Stimulated activated CD8-positive, alpha-beta memory T cell treated with anti-CD3 and anti-CD28 coated beads, Interleukin-4, amount 100 ng/mL, for 24 hours (primary cell): ENCODE results near the gene PCTP.
A peak's percentile ranks its signal among the peaks of the same experiment; 100 is the strongest.

Experiments
- DNase-seq: peaks from one replicate; pipeline ENCODE4 v3.0.0-alpha.2; 2020; ENCODE audit warnings: low read depth

The PCTP gene

GRCh38 chr17:55750750-55751657 lies at the start of gene PCTP:
TSS of gene PCTP (plus strand) at chr17:55751051. CDS start at chr17:55751104, 53 bp downstream.
- peak; percentile 76 for DNase-seq

GRCh38 chr17:55702150-55702549 lies 48.7 kb upstream of the PCTP start:
- DNase-seq: no peak

- DNase-seq: no peak
Measured at GRCh38 chr17:55704401-55704800, 46.5 kb upstream of the PCTP start.

- no peak for DNase-seq
Measured at GRCh38 chr17:55705847-55706246, 45.0 kb upstream of the PCTP start.

GRCh38 chr17:55706808-55707773 lies 43.8 kb upstream of the PCTP start:
- no peak for DNase-seq

- no peak for DNase-seq
Measured at GRCh38 chr17:55708175-55708974, 42.5 kb upstream of the PCTP start.

GRCh38 chr17:55709440-55709839 lies 41.4 kb upstream of the PCTP start:
- no peak for DNase-seq

- no peak for DNase-seq
Measured at GRCh38 chr17:55709984-55710383, 40.9 kb upstream of the PCTP start.

GRCh38 chr17:55710410-55710809 lies 40.4 kb upstream of the PCTP start:
- no peak for DNase-seq

- DNase-seq: no peak
Measured at GRCh38 chr17:55710829-55711496, 39.9 kb upstream of the PCTP start.

- DNase-seq: no peak
Measured at GRCh38 chr17:55717432-55717831, 33.4 kb upstream of the PCTP start.

GRCh38 chr17:55717898-55718735 lies 32.7 kb upstream of the PCTP start:
- DNase-seq: peak; percentile 43

GRCh38 chr17:55720919-55721836 lies 29.7 kb upstream of the PCTP start:
- DNase-seq: no peak

GRCh38 chr17:55722016-55722736 lies 28.7 kb upstream of the PCTP start:
- no peak for DNase-seq

GRCh38 chr17:55722742-55723487 lies 27.9 kb upstream of the PCTP start, which contains the start of gene TMEM100:
TSS of gene TMEM100 (minus strand) at chr17:55722864. CDS start at chr17:55721070, 1,794 bp downstream.
- no peak for DNase-seq

GRCh38 chr17:55723488-55723848 lies 27.4 kb upstream of the PCTP start:
- no peak for DNase-seq

GRCh38 chr17:55726440-55726839 lies 24.4 kb upstream of the PCTP start:
- no peak for DNase-seq

GRCh38 chr17:55727275-55727674 lies 23.6 kb upstream of the PCTP start:
- DNase-seq: no peak
